Uterus (tissue), 4 donors: ENCODE measurements around the gene ZMYND10. TPM values are rescaled to one million over a fixed set of nuclear protein-coding genes. Genes with fewer than 3 reads are reported as not detected.

Experiments used
- DNase-seq, 2 donors: peaks; one replicate each; pipeline ENCODE4 v3.0.0-alpha.2; 2019 to 2020
- H3K27ac ChIP-seq, 2 donors: fragments of 200-600 bp; sonication (generic); 1 replicate in 1 of 2; 2 replicates in 1 of 2; pipeline ENCODE4 v1.5.1; 2016 to 2018
- H3K27me3 ChIP-seq, 2 donors: fragments of 200-600 bp; sonication (generic); one replicate each; pipeline ENCODE4 v1.5.1; 2018 to 2019; ENCODE audit warnings: control low read depth in 1 of 2
- H3K36me3 ChIP-seq, 2 donors: fragments of 200-600 bp; sonication (generic); one replicate each; pipeline ENCODE4 v1.5.1; 2019; ENCODE audit warnings: control low read depth in 1 of 2
- H3K4me1 ChIP-seq, 2 donors: fragments of 200-600 bp; sonication (generic); one replicate each; pipeline ENCODE4 v1.5.1; 2018 to 2019; ENCODE audit warnings: control low read depth in 1 of 2
- H3K4me3 ChIP-seq, 2 donors: fragments of 200-600 bp; sonication (generic); 1 replicate in 1 of 2; 2 replicates in 1 of 2; pipeline ENCODE4 v1.5.1; 2018 to 2019; ENCODE audit warnings: mild to moderate bottlenecking in 1 of 2
- H3K9me3 ChIP-seq, 2 donors: fragments of 200-600 bp; sonication (generic); one replicate each; pipeline ENCODE4 v1.5.1; 2019; ENCODE audit warnings: control low read depth in 1 of 2
- POLR2A ChIP-seq, 2 donors: fragments of 450-650 bp; IDR thresholded peaks; one replicate each; pipeline ENCODE4 v1.6.1; 2016; ENCODE audit warnings: antibody characterized with exemption in 2 of 2, mild to moderate bottlenecking in 1 of 2, moderate library complexity in 1 of 2
- intact Hi-C: fragments of 100-400 bp; cut with DNase I; formaldehyde crosslinking; loops from one replicate; pipeline ENCODE4 v1.15.1; 2023; ENCODE audit warnings: low total_unique reads
- total RNA-seq, 4 donors: library from RNA; depleted of rRNA in 3 of 4; stranded (reverse); fragments of >200 nt in 3 of 4; gene quantifications; one replicate each; pipeline versions ENCODE4 v1.1.0 to v1.2.4, GENCODE V29; 2014 to 2023
- TF ChIP-seq, protein P1 (sequence below), 4 experiments: fragments of 200-600 bp in 2 of 4; fragments of 450-650 bp in 2 of 4; sonication (generic) in 2 of 4; IDR thresholded peaks; one replicate each; pipeline ENCODE4 v1.5.1; 2016 to 2019; ENCODE audit warnings: antibody characterized with exemption in 4 of 4, mild to moderate bottlenecking in 2 of 4, moderate library complexity in 1 of 4
- donor health status: DM: yes; HTN: yes; CAD: no.

ZMYND10 gene
- total RNA-seq, 4 donors from 2014 or later = 1.5 to 11.4 (median 4.9) TPM

DNA sequence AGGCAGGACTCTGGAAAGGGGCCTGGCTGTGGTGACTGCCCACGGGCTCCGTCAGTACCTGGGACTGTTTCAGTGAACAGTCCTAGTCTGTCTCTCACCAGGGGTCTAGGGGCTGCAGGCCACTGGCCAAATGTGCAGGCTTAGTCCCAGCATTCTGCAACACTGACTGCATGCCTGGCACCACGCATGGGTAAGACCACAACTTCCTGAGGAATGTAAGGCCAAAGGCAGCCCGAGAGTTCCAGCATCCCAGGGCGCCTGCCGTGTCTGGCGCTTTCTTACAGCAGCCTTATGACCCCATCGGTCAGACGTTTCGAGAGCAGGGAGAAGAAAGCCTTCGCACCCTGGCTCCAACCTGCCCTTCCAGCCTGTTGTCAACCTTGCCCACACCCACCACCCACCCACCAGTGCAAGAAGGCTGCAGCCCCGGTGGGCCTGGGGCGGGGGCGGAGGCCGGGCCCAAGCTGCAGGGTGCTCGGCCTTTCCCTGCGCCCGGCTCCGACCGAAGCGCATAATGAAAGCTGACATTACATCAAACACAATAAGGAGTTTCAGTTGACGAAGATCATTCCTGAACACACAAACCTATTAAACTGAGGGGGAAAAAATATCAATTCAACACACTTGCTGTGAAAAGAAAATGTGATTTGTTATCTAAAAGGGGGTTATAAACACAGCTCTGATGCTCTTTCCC is 43.3 kb upstream of the ZMYND10 start:
- H3K9me3 ChIP-seq = no peaks in the 10 kb centered on the region
- intact Hi-C loops = no loop called here
- H3K27ac ChIP-seq = no peak overlapping the region
- TF ChIP-seq, protein P1, sequence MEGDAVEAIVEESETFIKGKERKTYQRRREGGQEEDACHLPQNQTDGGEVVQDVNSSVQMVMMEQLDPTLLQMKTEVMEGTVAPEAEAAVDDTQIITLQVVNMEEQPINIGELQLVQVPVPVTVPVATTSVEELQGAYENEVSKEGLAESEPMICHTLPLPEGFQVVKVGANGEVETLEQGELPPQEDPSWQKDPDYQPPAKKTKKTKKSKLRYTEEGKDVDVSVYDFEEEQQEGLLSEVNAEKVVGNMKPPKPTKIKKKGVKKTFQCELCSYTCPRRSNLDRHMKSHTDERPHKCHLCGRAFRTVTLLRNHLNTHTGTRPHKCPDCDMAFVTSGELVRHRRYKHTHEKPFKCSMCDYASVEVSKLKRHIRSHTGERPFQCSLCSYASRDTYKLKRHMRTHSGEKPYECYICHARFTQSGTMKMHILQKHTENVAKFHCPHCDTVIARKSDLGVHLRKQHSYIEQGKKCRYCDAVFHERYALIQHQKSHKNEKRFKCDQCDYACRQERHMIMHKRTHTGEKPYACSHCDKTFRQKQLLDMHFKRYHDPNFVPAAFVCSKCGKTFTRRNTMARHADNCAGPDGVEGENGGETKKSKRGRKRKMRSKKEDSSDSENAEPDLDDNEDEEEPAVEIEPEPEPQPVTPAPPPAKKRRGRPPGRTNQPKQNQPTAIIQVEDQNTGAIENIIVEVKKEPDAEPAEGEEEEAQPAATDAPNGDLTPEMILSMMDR (IDR thresholded peaks at IDR 0.05) = no peak
- no peak for TF ChIP-seq POLR2A (IDR thresholded peaks at IDR 0.05)
- H3K27me3 ChIP-seq = no peaks in the 10 kb centered on the region
- DNase-seq = no peak
- H3K4me1 ChIP-seq = no peaks in the 10 kb centered on the region
- no peaks in the 10 kb centered on the region for H3K36me3 ChIP-seq
- H3K4me3 ChIP-seq = no peak overlapping the region

GRCh38 chr3:50388016-50388719 is 42.6 kb upstream of the ZMYND10 start:
- Histone ChIP-seq H3K27ac (no peak overlapping the region), H3K27me3 (no peaks in the 10 kb centered on the region), H3K4me1 (no peaks in the 10 kb centered on the region), H3K9me3 (no peaks in the 10 kb centered on the region), H3K4me3 (no peak overlapping the region), H3K36me3 (no peaks in the 10 kb centered on the region)
- no peak for DNase-seq
- TF ChIP-seq, protein P1 (IDR thresholded peaks at IDR 0.05) = peak in 1 of 4 experiments; percentile 13
- TF ChIP-seq POLR2A (IDR thresholded peaks at IDR 0.05) = no peak
- intact Hi-C loops = no loop called here

DNA sequence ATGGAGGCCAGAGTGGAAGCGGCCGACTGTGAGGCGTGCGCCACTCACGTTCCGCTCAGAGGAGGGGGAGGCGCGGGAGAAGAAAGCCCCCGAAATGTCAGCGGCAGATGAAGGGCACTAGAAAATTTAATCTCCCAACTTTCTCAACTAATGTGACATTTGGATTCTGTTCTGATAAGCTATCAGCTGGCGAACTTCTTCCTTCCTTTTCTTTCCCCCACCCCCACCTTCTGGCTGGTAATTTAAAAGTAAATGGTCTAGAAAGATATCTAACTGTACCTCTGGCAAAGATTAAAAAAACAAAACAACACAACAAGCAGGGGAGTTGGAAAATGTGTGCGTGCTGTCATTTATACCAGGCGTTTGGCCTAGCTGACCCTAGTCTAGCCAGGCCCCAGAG is 40.2 kb upstream of the ZMYND10 start:
- no peak for DNase-seq
- no peaks in the 10 kb centered on the region for H3K9me3 ChIP-seq
- TF ChIP-seq POLR2A (IDR thresholded peaks at IDR 0.05) = no peak
- TF ChIP-seq, protein P1 (IDR thresholded peaks at IDR 0.05) = no peak
- no peaks in the 10 kb centered on the region for H3K4me1 ChIP-seq
- H3K27me3 ChIP-seq = no peaks in the 10 kb centered on the region
- intact Hi-C loops = no loop called here
- H3K27ac ChIP-seq = no peak overlapping the region
- H3K36me3 ChIP-seq = no peaks in the 10 kb centered on the region
- no peak overlapping the region for H3K4me3 ChIP-seq

- Histone ChIP-seq H3K36me3 (no peaks in the 10 kb centered on the region), H3K4me1 (no peaks in the 10 kb centered on the region), H3K4me3 (no peak overlapping the region), H3K27ac (no peak overlapping the region), H3K9me3 (no peaks in the 10 kb centered on the region), H3K27me3 (no peaks in the 10 kb centered on the region)
- DNase-seq = no peak
- TF ChIP-seq, protein P1 (IDR thresholded peaks at IDR 0.05) = no peak
- TF ChIP-seq POLR2A (IDR thresholded peaks at IDR 0.05) = no peak
- intact Hi-C loops = no loop called here
Measured at GRCh38 chr3:50383750-50384149, 38.2 kb upstream of the ZMYND10 start.

GRCh38 chr3:50382722-50383121 is 37.2 kb upstream of the ZMYND10 start:
- Histone ChIP-seq H3K27ac (no peak overlapping the region), H3K27me3 (no peaks in the 10 kb centered on the region), H3K9me3 (no peaks in the 10 kb centered on the region), H3K4me1 (no peaks in the 10 kb centered on the region), H3K4me3 (no peak overlapping the region), H3K36me3 (no peaks in the 10 kb centered on the region)
- TF ChIP-seq, protein P1 (IDR thresholded peaks at IDR 0.05) = no peak
- no peak for TF ChIP-seq POLR2A (IDR thresholded peaks at IDR 0.05)
- no peak for DNase-seq
- intact Hi-C loops = no loop called here
